GM19463 (cell line): ENCODE data around the gene EGFR.

Experiments
- ATAC-seq: cut with Tn5 transposase; IDR thresholded peaks from one replicate; pipeline ENCODE4 v1.9.1; 2021; ENCODE audit warnings: mild to moderate bottlenecking, moderate library complexity; ENCODE audit not compliant: unreplicated experiment

The EGFR gene

GRCh38 chr7:55078465-55079372 is 59.9 kb downstream of the EGFR start:
- ATAC-seq, result no peak

- ATAC-seq, result no peak
Measured at GRCh38 chr7:55080000-55080623, 61.3 kb downstream of the EGFR start.

- no peak for ATAC-seq
Measured at GRCh38 chr7:55081068-55081467, 62.3 kb downstream of the EGFR start.

- ATAC-seq, result no peak
Measured at GRCh38 chr7:55081472-55082227, 62.8 kb downstream of the EGFR start.

- no peak for ATAC-seq
Measured at GRCh38 chr7:55082228-55082603, 63.4 kb downstream of the EGFR start.

GRCh38 chr7:55083206-55083605 is 64.4 kb downstream of the EGFR start:
- no peak for ATAC-seq

GRCh38 chr7:55084307-55084706 is 65.5 kb downstream of the EGFR start:
- ATAC-seq, result no peak

- ATAC-seq, result peak; percentile 5
Measured at GRCh38 chr7:55085511-55086412, 66.9 kb downstream of the EGFR start.

- ATAC-seq, result peak; percentile 89
Measured at GRCh38 chr7:55086413-55087201, 67.8 kb downstream of the EGFR start.

- ATAC-seq, result no peak
Measured at GRCh38 chr7:55087521-55087961, 68.7 kb downstream of the EGFR start.

GRCh38 chr7:55088107-55088506 is 69.3 kb downstream of the EGFR start:
- ATAC-seq, result no peak

- ATAC-seq, result no peak
Measured at GRCh38 chr7:55088620-55089019, 69.8 kb downstream of the EGFR start.

GRCh38 chr7:55092186-55092974 is 73.6 kb downstream of the EGFR start:
- no peak for ATAC-seq

- no peak for ATAC-seq
Measured at GRCh38 chr7:55092975-55093373, 74.2 kb downstream of the EGFR start.

- ATAC-seq, result no peak
Measured at GRCh38 chr7:55093674-55094073, 74.9 kb downstream of the EGFR start.

- no peak for ATAC-seq
Measured at GRCh38 chr7:55094092-55094690, 75.4 kb downstream of the EGFR start.

- no peak for ATAC-seq
Measured at GRCh38 chr7:55095672-55096071, 76.9 kb downstream of the EGFR start.

GRCh38 chr7:55096323-55096722 is 77.5 kb downstream of the EGFR start:
- no peak for ATAC-seq

- ATAC-seq, result no peak
Measured at GRCh38 chr7:55097100-55097499, 78.3 kb downstream of the EGFR start.
